OCI-LY7 (cell line): ENCODE measurements around the gene UBE2Q2. TPM values are rescaled to one million over a fixed set of nuclear protein-coding genes. Genes with fewer than 3 reads are reported as not detected.

Experiments
- BruUV-seq: library from RNA; stranded (reverse); fragments of 400-500 nt; replicated peaks from 2 replicates; lab custom pipeline; 2021; lab: Mats Ljungman, UMichigan
- CTCF ChIA-PET: fragments of 300-600 bp; sonication (Branson Sonifier 250); formaldehyde crosslinking; loops from one replicate; lab custom pipeline; 2022; ENCODE audit warnings: antibody characterized with exemption; ENCODE audit not compliant: unreplicated experiment; lab: Charles Lee
- POLR2A ChIA-PET: fragments of 300-600 bp; sonication (Branson Sonifier 250); formaldehyde crosslinking; loops from one replicate; lab custom pipeline; 2022; ENCODE audit warnings: antibody characterized with exemption; lab: Charles Lee
- DNase-seq: peaks from one replicate; pipeline ENCODE4 v3.0.0-alpha.2; 2015; ENCODE audit warnings: low spot score
- H2AFZ ChIP-seq: fragments of 200-600 bp; sonication (generic), shearing (Covaris generic); 2 replicates; pipeline ENCODE4 v1.6.1; 2014; ENCODE audit warnings: mild to moderate bottlenecking, antibody characterized with exemption, low read length, moderate library complexity
- H3K27ac ChIP-seq: fragments of 200-600 bp; sonication (generic); 2 replicates; pipeline ENCODE4 v1.5.1; 2014; ENCODE audit warnings: mixed run types, low read depth, mild to moderate bottlenecking, moderate library complexity, low read length, inconsistent platforms; ENCODE audit not compliant: poor library complexity, severe bottlenecking
- H3K36me3 ChIP-seq: fragments of 200-600 bp; sonication (generic); 2 replicates; pipeline ENCODE4 v1.6.1; 2014; ENCODE audit warnings: mild to moderate bottlenecking, antibody characterized with exemption, low read length, moderate library complexity, mixed read lengths; ENCODE audit not compliant: insufficient read depth
- H3K4me1 ChIP-seq: fragments of 200-600 bp; sonication (generic); 2 replicates; pipeline ENCODE4 v1.5.1; 2014; ENCODE audit warnings: mild to moderate bottlenecking, low read length; ENCODE audit not compliant: insufficient read depth, poor library complexity, severe bottlenecking
- H3K4me2 ChIP-seq: fragments of 200-600 bp; sonication (generic); 2 replicates; pipeline ENCODE4 v1.6.1; 2014; ENCODE audit warnings: mild to moderate bottlenecking, low read length
- H3K4me3 ChIP-seq: fragments of 200-600 bp; sonication (generic); 2 replicates; pipeline ENCODE4 v1.5.1; 2014; ENCODE audit warnings: mild to moderate bottlenecking, low read depth, low read length; ENCODE audit not compliant: poor library complexity, severe bottlenecking
- H3K79me2 ChIP-seq: fragments of 200-600 bp; sonication (generic); 2 replicates; pipeline ENCODE4 v1.6.1; 2016; ENCODE audit warnings: low read depth, mild to moderate bottlenecking, low read length, moderate library complexity, mixed read lengths; ENCODE audit not compliant: insufficient read depth
- H3K9me2 ChIP-seq: fragments of 200-600 bp; sonication (generic); 2 replicates; pipeline ENCODE4 v1.6.1; 2016; ENCODE audit warnings: mild to moderate bottlenecking, low read length, mixed read lengths; ENCODE audit not compliant: insufficient read depth
- H3K9me3 ChIP-seq: fragments of 200-600 bp; sonication (generic); 2 replicates; pipeline ENCODE4 v1.6.1; 2014; ENCODE audit warnings: mild to moderate bottlenecking, mixed run types, low read length, mixed read lengths
- H4K20me1 ChIP-seq: fragments of 200-600 bp; sonication (generic); 2 replicates; pipeline ENCODE4 v1.6.1; 2014; ENCODE audit warnings: mild to moderate bottlenecking, antibody characterized with exemption, low read length, moderate library complexity, mixed read lengths; ENCODE audit not compliant: insufficient read depth
- EZH2phosphoT487 ChIP-seq: fragments of 200-600 bp; sonication (generic); IDR thresholded peaks from 2 replicates; pipeline ENCODE4 v1.6.1; 2018; ENCODE audit warnings: low read depth, borderline replicate concordance, mild to moderate bottlenecking, mixed run types, antibody characterized with exemption, low read length, moderate library complexity, mixed read lengths
- intact Hi-C: fragments of 100-400 bp; cut with micrococcal nuclease; formaldehyde crosslinking; loops from one replicate; pipeline ENCODE4 v1.10.0; 2022; ENCODE audit not compliant: unreplicated experiment
- total RNA-seq, 2 experiments: library from RNA; depleted of rRNA in 1 of 2; stranded (reverse); fragments of >200 nt in 1 of 2; shearing (Covaris generic) in 1 of 2; gene quantifications; 2 replicates each; pipeline ENCODE4 v1.2.3, GENCODE V29; 2014 to 2022
- TF ChIP-seq, protein P1 (sequence below): fragments of 200-600 bp; sonication (generic); conservative IDR thresholded peaks from 2 replicates; pipeline ENCODE4 v1.5.1; 2014; ENCODE audit warnings: mild to moderate bottlenecking, antibody characterized with exemption, low read length, moderate library complexity, mixed read lengths

UBE2Q2 gene
- total RNA-seq, 2 experiments from 2014 or later, result 12.0 TPM

DNA sequence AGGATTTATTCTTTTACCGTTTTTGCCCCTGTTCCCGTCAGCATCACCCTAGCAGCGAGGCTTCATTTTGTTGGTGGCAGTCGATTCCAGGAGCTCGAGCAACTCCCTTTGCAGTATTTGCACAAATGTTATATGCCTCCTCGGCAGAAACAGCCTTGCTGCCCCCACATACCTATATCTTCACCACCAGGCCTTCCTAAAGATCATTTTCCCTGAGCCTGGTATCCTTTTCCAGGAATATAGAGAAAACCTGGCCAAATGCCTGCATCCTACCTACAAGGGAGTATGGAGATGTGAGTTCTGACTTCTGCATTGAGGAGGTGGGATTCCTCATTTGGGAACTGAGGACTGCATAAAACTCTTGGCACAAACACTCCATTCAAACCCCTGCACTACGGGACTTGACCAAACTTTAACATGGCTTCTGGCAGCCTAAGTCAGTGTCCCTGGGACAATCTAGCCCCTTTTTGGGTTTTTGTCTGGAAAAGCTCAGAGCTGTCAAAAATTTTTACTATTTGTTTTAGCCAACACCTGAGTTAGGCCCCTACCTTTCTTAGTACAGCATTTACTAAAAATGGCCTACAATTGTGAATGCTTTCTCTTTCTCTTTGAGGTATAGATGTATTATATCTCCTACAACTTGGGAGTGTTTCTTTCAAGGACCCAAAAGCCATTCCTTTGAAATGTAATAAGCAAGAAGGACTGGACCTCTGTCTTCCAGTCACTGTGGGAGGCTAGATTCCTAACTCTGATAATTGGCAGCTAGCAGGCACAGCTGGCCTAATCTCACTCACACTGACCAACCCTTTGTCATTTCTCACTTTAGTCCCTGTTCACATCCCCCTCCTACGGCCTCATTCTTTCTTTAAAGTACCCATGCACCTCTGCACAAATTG lies 12.1 kb upstream of the UBE2Q2 start:
- H3K27ac ChIP-seq, result no peak overlapping the region
- TF ChIP-seq, protein P1, sequence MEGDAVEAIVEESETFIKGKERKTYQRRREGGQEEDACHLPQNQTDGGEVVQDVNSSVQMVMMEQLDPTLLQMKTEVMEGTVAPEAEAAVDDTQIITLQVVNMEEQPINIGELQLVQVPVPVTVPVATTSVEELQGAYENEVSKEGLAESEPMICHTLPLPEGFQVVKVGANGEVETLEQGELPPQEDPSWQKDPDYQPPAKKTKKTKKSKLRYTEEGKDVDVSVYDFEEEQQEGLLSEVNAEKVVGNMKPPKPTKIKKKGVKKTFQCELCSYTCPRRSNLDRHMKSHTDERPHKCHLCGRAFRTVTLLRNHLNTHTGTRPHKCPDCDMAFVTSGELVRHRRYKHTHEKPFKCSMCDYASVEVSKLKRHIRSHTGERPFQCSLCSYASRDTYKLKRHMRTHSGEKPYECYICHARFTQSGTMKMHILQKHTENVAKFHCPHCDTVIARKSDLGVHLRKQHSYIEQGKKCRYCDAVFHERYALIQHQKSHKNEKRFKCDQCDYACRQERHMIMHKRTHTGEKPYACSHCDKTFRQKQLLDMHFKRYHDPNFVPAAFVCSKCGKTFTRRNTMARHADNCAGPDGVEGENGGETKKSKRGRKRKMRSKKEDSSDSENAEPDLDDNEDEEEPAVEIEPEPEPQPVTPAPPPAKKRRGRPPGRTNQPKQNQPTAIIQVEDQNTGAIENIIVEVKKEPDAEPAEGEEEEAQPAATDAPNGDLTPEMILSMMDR, result no peak
- no peak for TF ChIP-seq EZH2phosphoT487

GRCh38 chr15:75831806-75832102 lies 11.5 kb upstream of the UBE2Q2 start:
- no peaks in the 10 kb centered on the region for H3K79me2 ChIP-seq
- intact Hi-C loops, result no loop called here
- no peak overlapping the region for H3K27ac ChIP-seq
- no peak overlapping the region for H3K4me3 ChIP-seq
- no peak overlapping the region for H2AFZ ChIP-seq
- H4K20me1 ChIP-seq, result no peaks in the 10 kb centered on the region; the same call in 1 of the 2 replicates
- POLR2A ChIA-PET, result interaction anchor here (0.7 kb wide), 1 partner anchor 190 kb away, joined by 3 read pairs; no protein-coding TSS in a partner anchor
- H3K36me3 ChIP-seq, result no peaks in the 10 kb centered on the region
- H3K4me2 ChIP-seq, result no peak overlapping the region
- no TSS peak for BruUV-seq
- no peaks in the 10 kb centered on the region for H3K9me3 ChIP-seq
- TF ChIP-seq, protein P1, result no peak
- no peak for TF ChIP-seq EZH2phosphoT487
- DNase-seq, result no peak
- H3K9me2 ChIP-seq, result no peaks in the 10 kb centered on the region
- CTCF ChIA-PET, result no interaction called here
- H3K4me1 ChIP-seq, result no peaks in the 10 kb centered on the region

More for the DNA sequence above, 12.1 kb upstream of the UBE2Q2 start:
- H3K4me1 ChIP-seq, result no peaks in the 10 kb centered on the region
- ChIA-PET POLR2A (interaction anchor here (0.7 kb wide), 1 partner anchor 190 kb away, joined by 3 read pairs; no protein-coding TSS in a partner anchor), CTCF (no interaction called here)
- intact Hi-C loops, result no loop called here
- no peaks in the 10 kb centered on the region for H3K36me3 ChIP-seq
- H3K79me2 ChIP-seq, result no peaks in the 10 kb centered on the region
- no peaks in the 10 kb centered on the region for H3K9me2 ChIP-seq
- no peaks in the 10 kb centered on the region; the same call in 1 of the 2 replicates for H4K20me1 ChIP-seq
- DNase-seq, result no peak
- no peak overlapping the region for H2AFZ ChIP-seq
- H3K4me2 ChIP-seq, result no peak overlapping the region
- BruUV-seq, result no TSS peak
- no peaks in the 10 kb centered on the region for H3K9me3 ChIP-seq
- no peak overlapping the region for H3K4me3 ChIP-seq

GRCh38 chr15:75832114-75832513 lies 11.1 kb upstream of the UBE2Q2 start:
- POLR2A ChIA-PET, result interaction anchor here (0.5 to 0.7 kb wide), 2 partner anchors 10 to 189 kb away, joined by 3 to 4 read pairs; no protein-coding TSS in a partner anchor

More at GRCh38 chr15:75832114-75832513, 11.1 kb upstream of the UBE2Q2 start:
- H3K4me3 ChIP-seq, result no peak overlapping the region
- BruUV-seq, result no TSS peak
- no peaks in the 10 kb centered on the region for H3K4me1 ChIP-seq
- H3K4me2 ChIP-seq, result no peak overlapping the region
- DNase-seq, result no peak
- H3K27ac ChIP-seq, result no peak overlapping the region
- no peaks in the 10 kb centered on the region for H3K9me2 ChIP-seq
- CTCF ChIA-PET, result no interaction called here
- no peaks in the 10 kb centered on the region for H3K9me3 ChIP-seq
- H3K79me2 ChIP-seq, result no peaks in the 10 kb centered on the region
- no peaks in the 10 kb centered on the region for H3K36me3 ChIP-seq
- TF ChIP-seq EZH2phosphoT487, result no peak
- TF ChIP-seq, protein P1, result no peak
- no peak overlapping the region for H2AFZ ChIP-seq
- no peaks in the 10 kb centered on the region; the same call in 1 of the 2 replicates for H4K20me1 ChIP-seq
- intact Hi-C loops, result no loop called here
